Motor neuron (in vitro differentiated cells): ENCODE data around the gene INPP5A. TPM values are rescaled to one million over a fixed set of nuclear protein-coding genes. Genes with fewer than 3 reads are reported as not detected.
"Not testable (repeated sequence)": the region's sequence is repeated elsewhere in the genome, so short reads cannot be mapped to it uniquely, and the experiment has no call there.

Experiments
- ATAC-seq, 8 experiments: fragments of 200-7000 bp; cut with Tn5 transposase; replicated peaks in 6 of 8; 2 replicates each; pipeline ENCODE4 v1.8.0; 2021; ENCODE audit warnings: mild to moderate bottlenecking in 8 of 8, moderate library complexity in 8 of 8
- H3K27ac ChIP-seq, 2 donors: fragments of 250-450 bp; sonication (Bioruptor Pico); 2 replicates each; pipeline ENCODE4 v1.9.0; 2021; ENCODE audit warnings: antibody characterized with exemption in 2 of 2, mild to moderate bottlenecking in 2 of 2, moderate library complexity in 1 of 2
- H3K4me1 ChIP-seq, 2 donors: fragments of 250-450 bp; sonication (Bioruptor Pico); replicated peaks in 1 of 2; 2 replicates each; pipeline ENCODE4 v1.6.1; 2021; ENCODE audit warnings: antibody characterized with exemption in 2 of 2, mild to moderate bottlenecking in 2 of 2, moderate library complexity in 1 of 2
- H3K4me3 ChIP-seq, 5 donors: fragments of 250-450 bp; sonication (Bioruptor Pico); 2 replicates each; pipeline ENCODE4 v1.9.0; 2021; ENCODE audit warnings: antibody characterized with exemption in 5 of 5, mild to moderate bottlenecking in 5 of 5, moderate library complexity in 4 of 5
- WGBS, 10 experiments: fragments of 450-650 bp; shearing (Covaris generic); methylation state at CpG; one replicate each; pipeline ENCODE4 v1.0.0; 2022; 5-methylcytosine and 5-hydroxymethylcytosine counted together
- in situ Hi-C, 9 experiments: fragments of 400-800 bp; cut with MboI; loops; one replicate each; pipeline ENCODE4 v1.15.0; 2021; ENCODE audit warnings: low sequenced_read_pairs in 9 of 9, low pct_unique_long_range_greater_than_20kb in 2 of 9; ENCODE audit not compliant: unreplicated experiment in 9 of 9
- total RNA-seq, 8 experiments: library from RNA; unstranded; fragments of 300-600 nt; gene quantifications; 2 replicates each; pipeline versions ENCODE4 v1.2.3 to v1.2.4, GENCODE V29; 2022

INPP5A gene
- total RNA-seq, 8 experiments from 2014 or later, result 13.2 to 45.0 (median 17.9) TPM

DNA sequence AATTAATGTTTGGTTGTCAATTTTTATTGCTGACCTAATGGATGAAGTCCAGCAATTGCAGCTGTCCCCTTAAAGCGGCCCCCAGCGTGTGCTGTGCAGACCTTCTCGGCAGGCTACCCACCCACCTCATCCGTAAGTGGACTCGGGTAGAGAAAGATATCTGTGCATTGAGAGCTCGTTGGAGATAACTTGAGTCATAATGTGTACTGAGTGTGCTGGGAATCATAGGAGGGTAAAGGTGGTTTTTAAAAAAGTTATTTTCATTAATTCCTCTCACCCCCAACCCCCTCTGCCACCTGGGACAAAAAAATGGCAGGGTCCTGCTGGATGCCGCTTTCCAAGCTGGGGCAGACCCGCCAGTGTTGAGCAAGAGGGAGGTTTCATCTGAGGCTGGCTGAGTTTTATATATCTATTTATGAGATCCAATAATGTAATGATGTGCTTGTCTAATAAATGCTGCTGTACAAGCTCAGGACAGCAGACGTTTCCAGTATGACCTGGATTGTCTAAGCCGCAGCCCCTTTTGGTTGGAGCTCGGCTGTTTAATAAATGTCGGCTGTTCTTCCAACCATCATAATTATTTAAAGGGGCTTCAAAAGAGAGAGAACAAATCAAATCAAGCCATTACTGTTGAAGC lies 129.2 kb downstream of the INPP5A start:
- in situ Hi-C loops, result loop anchor here in 2 of 9 experiments (25.0 kb wide), 2 partner anchors 95 to 120 kb away; partner anchors contain the start of gene NKX6-2 (in 1 of the 2)
- ATAC-seq, result peak in 5 of 8 experiments; percentile 52 to 70 (median 66)
- H3K4me3 ChIP-seq, result no peak overlapping the region
- peak overlapping the region in 1 of 2 donors; percentile 11 for H3K27ac ChIP-seq
- H3K4me1 ChIP-seq, result peaks cover 39 to 41% of the 10 kb centered on the region in 2 donors
- WGBS, 10 experiments, result 56 to 93% (median 72%) methylated on average over 3 to 12 of the region's 12 CpGs; no CpG with 5 or more reads in 2 of the 10 experiments

DNA sequence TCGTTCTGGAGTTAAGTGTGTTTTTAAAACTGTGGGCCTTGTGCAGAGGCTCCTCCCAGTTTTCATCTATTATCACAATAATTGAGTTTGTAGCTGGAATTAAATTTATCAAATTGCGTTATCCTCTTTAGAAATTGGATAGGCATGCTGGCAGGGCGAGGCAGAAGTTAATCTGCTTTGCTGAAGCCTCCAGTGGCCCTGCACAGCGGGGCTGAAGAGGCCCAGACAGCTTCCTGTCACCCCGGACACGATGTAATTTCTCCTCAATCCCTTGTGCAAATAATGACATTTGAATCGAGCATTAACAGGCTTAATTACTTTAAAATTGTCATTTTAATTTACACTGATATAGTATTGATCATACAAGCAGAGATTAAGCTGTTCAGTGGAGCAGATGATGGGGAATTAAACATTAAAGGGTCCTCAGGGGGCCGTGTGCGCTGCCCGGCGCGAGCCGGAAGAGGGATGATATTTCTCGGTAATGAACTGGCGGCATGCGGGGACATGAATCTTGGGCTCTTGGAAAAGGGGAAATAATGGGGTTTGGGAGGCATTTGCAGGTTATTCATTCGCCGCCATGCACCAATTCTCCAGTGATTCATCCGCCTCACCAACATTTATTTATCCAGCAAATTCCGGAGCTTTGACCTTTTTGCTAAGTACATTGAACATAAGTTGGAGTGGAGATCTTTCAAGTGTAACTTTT lies 129.9 kb downstream of the INPP5A start:
- Histone ChIP-seq H3K4me3 (no peak overlapping the region), H3K4me1 (peaks cover 39 to 41% of the 10 kb centered on the region in 2 donors), H3K27ac (peak overlapping the region in 1 of 2 donors; percentile 11)
- peak in 5 of 8 experiments; percentile 57 to 75 (median 63) for ATAC-seq
- in situ Hi-C loops, result loop anchor here in 2 of 9 experiments (25.0 kb wide), 2 partner anchors 95 to 120 kb away; partner anchors contain the start of gene NKX6-2 (in 1 of the 2)
- WGBS, 10 experiments, result 44 to 96% (median 78%) methylated on average over 2 to 12 of the region's 20 CpGs; no CpG with 5 or more reads in 2 of the 10 experiments

DNA sequence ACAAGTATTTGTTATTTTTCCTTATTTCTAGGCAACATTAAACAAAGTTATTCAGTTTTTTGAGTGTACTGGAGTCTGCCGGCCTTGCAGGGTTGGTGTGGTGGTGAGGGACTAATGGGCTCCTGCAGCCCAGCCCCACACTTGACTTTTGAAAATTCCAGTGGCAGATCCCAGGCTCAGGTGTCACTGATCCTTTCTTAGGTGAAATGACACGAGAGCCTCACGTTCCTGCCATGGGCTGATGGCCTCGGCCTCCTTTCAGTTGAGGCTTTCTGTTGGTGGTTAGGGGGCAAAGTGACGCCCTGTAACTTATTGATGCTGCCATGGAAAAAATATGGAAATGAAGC lies 130.4 kb downstream of the INPP5A start:
- peak in 1 of 8 experiments; percentile 10 for ATAC-seq
- H3K4me3 ChIP-seq, result no peak overlapping the region
- 79 to 100% (median 93%) methylated on average over 1 to 5 of the region's 5 CpGs; no CpG with 5 or more reads in 4 of the 10 experiments for WGBS, 10 experiments
- no peak overlapping the region for H3K27ac ChIP-seq
- H3K4me1 ChIP-seq, result peaks cover 39 to 41% of the 10 kb centered on the region in 2 donors
- in situ Hi-C loops, result loop anchor here in 2 of 9 experiments (25.0 kb wide), 2 partner anchors 94 to 119 kb away; partner anchors contain the start of gene NKX6-2 (in 1 of the 2)

DNA sequence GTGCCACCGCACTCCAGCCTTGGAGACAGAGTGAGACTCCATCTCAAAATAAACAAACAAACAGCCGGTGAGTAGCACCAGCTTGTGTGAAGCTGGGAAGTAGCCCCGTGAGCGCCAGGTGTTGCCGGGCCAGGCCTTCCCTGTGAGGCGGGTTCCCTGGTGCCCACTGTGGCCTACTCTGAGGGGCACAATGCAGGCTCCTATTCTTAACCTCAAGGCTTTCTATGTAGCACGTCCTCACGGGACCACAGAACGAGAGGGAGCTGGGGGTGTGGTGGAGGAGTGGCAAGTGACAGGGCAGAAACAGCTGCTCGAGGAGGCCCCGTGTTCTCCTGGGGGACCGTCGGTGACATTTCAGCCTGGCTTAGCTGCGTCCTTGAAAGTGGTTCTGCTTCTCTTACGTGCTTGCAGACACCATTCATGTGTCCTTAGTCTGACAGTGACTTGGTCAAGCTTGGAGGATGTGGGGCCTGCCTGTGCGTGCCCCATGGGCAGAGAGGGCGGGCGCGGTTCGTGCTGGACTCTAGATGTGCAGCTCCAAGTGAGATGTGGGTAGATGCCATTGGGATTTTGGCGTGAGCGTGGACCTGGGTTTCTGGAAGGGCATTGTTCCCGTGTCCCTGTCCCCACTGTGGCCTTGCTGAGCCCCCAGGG lies 131.7 kb downstream of the INPP5A start:
- H3K4me1 ChIP-seq, result peaks cover 34 to 35% of the 10 kb centered on the region in 2 donors
- no peak overlapping the region for H3K27ac ChIP-seq
- ATAC-seq, result no peak
- in situ Hi-C loops, result loop anchor here in 2 of 9 experiments (25.0 kb wide), 2 partner anchors 93 to 118 kb away; partner anchors contain the start of gene NKX6-2 (in 1 of the 2)
- WGBS, 10 experiments, result 53 to 100% (median 86%) methylated on average over 2 to 7 of the region's 23 CpGs; no CpG with 5 or more reads in 5 of the 10 experiments
- H3K4me3 ChIP-seq, result no peak overlapping the region

DNA sequence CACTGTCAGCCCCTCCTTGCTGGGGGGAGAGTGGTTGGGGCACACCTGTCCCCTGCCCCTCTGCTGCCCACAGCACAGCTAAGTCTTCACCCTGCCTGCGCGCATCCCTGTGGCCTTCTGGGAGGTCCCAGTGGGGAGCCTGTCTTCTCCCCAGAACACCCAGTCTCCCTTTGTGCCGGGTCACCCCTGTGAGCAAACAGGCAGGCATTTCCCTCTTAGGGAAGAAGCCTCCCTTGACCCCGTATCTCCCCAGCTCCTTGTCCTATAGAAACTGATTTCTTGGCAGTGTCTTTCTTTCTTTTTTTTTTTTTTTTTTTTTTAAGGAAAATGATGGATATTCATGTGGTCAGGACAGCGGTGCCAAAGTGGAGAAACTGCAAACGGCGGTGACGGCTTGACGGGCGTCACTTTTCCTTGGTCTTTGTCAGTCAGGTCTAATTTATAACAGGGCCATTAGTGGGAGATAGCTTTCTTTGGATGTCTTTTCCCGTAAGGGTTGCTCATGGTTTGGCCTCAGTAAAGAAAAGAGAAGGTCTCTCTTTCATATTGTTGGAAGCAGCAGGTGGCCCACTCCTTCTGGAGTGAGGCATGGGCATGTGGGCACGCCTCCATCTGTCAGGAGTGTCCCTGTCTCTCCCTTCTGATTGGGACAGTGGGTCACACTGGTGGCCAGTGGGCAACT lies 133.1 kb downstream of the INPP5A start:
- H3K4me1 ChIP-seq, result peaks cover 33 to 38% of the 10 kb centered on the region in 2 donors
- in situ Hi-C loops, result loop anchor here in 2 of 9 experiments (25.0 kb wide), 2 partner anchors 92 to 117 kb away; partner anchors contain the start of gene NKX6-2 (in 1 of the 2)

DNA sequence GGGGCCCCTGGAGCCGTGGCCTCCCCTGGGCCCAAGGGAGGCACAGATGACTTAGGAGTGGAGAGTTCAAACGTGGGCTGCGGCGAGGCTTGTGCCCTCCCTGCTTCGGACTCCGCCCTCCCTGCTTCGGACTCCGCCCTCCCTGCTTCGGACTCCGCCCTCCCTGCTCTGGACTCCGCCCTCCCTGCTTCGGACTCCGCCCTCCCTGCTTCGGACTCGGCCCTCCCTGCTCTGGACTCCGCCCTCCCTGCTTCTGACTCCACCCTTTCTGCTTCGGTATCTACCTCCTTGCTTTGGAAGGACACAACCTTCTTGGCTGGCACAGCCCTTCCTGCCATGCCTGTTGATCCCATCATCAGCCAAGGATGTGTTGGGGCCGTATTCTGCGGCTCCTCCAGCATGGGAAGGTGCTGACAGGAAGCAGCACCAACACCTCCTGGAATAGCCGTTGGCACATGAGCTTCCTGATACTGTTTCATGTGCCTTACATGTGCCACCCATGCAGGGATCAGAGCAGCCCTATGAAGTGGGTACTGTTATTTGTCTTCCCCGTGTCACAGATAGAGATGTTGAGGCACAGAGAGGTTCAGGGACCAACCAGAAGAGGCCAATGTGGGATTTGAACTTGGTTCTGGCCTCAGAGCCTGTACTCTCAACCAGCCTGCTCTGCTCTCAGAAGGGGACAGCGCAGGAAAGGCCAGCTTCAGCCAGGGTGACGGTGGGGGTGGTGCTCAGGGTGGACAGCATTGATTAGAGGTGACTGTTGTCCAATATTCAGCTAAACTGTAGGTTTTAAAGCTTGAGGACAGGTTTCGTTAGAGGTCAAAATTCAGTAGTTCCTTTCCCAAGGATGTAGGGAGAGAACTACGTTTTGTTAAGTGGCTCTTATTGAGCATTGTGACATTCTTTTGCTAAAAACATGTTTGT lies 133.9 kb downstream of the INPP5A start:
- WGBS, 10 experiments, result 79 to 100% (median 92%) methylated on average over 2 to 7 of the region's 25 CpGs; no CpG with 5 or more reads in 2 of the 10 experiments
- in situ Hi-C loops, result loop anchor here in 2 of 9 experiments (25.0 kb wide), 2 partner anchors 91 to 116 kb away; partner anchors contain the start of gene NKX6-2 (in 1 of the 2)
- peak in 1 of 8 experiments; percentile 26 for ATAC-seq
- peaks cover 32 to 36% of the 10 kb centered on the region in 2 donors for H3K4me1 ChIP-seq
- H3K4me3 ChIP-seq, result no peak overlapping the region
- H3K27ac ChIP-seq, result no peak overlapping the region

More for the DNA sequence above, 133.1 kb downstream of the INPP5A start:
- Histone ChIP-seq H3K27ac (no peak overlapping the region), H3K4me3 (no peak overlapping the region)
- 14 to 93% (median 61%) methylated on average over 1 to 10 of the region's 12 CpGs; no CpG with 5 or more reads in 1 of the 10 experiments for WGBS, 10 experiments
- peak in 1 of 8 experiments; percentile 3 for ATAC-seq

DNA sequence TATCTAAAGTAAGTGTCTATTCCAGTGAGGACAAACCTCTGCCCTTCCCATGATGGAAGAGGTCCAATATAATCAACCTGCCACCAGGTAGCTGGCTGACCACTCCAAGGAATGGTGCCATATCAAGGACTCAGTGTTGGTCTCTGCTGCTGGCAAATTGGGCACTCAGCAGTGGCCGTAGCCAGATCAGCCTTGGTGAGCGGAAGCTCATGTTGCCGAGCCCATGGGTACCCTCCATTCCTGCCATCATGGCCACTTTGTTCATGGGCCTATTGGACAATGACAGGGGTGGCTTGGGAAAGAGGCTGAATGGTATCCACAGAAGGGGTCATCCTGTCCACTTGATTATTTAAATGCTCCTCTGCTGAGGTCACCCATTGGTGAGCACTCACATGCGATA lies 136.2 kb downstream of the INPP5A start:
- WGBS, 10 experiments, result 90 to 100% (median 100%) methylated on average over 1 to 3 of the region's 4 CpGs; no CpG with 5 or more reads in 6 of the 10 experiments
- in situ Hi-C loops, result loop anchor here in 2 of 9 experiments (25.0 kb wide), 2 partner anchors 89 to 114 kb away; partner anchors contain the start of gene NKX6-2 (in 1 of the 2)

DNA sequence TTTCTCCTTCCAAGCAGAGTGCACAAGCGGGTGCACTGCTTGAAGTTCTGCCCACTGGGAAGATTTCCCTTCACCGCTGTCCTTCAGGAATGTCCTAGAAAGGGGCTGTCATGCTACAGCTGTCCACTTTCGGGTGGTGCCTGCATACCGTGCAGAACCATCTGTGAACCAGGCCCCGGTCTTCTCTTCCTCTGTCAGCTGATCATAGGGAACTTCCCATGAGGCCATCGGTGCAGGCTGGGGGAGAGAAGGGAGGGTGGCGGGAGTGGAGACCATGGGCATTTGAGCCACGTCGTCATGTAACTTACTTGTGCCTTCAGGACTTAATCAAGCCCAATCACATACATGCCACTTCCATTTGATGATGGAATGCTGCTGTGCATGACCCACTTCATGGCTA lies 136.7 kb downstream of the INPP5A start:
- no peak overlapping the region for H3K27ac ChIP-seq
- no peak for ATAC-seq
- peaks cover 27 to 29% of the 10 kb centered on the region in 2 donors for H3K4me1 ChIP-seq
- WGBS, 10 experiments, result 40 to 100% (median 100%) methylated on average over 2 to 4 of the region's 9 CpGs; no CpG with 5 or more reads in 7 of the 10 experiments
- H3K4me3 ChIP-seq, result no peak overlapping the region
- in situ Hi-C loops, result loop anchor here in 2 of 9 experiments (25.0 kb wide), 2 partner anchors 88 to 113 kb away; partner anchors contain the start of gene NKX6-2 (in 1 of the 2)

More for the DNA sequence above, 136.2 kb downstream of the INPP5A start:
- H3K27ac ChIP-seq, H3K4me3 ChIP-seq, ATAC-seq: not testable (repeated sequence)
- peaks cover 27 to 29% of the 10 kb centered on the region in 2 donors for H3K4me1 ChIP-seq

DNA sequence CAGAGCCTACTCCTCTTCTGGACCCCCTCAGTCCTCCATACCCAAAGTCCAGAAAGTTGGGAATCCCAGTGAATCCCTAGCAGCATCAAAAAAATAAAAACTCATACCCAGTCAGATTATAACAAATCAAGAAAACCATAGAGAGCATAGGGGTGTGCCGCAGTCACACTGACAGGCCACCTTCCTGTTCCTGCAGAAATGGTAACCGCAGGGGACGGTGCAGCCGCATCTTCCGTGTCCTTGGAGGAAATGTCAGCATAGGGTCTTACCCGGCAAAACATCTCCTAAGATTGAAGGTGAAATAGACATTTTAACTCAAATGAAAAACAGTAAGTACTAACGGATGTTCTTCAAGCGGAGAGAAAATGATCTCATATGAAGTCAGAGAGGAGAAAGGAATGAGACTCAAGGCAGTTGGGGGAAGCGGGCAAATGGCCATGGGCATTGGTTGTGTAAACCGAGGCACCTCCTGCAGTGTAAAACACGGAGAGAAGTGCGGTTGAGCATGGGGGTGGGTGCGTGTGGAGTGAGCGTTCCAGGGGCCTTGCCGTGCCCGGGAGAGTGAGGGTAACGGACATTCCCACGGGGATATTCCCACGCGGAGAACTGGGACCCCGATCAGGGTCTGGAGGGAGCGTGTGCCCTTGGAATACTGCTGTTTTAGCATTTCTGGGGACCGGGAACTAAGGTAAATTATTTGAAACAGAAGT lies 137.6 kb downstream of the INPP5A start:
- no peak overlapping the region for H3K27ac ChIP-seq
- no peak overlapping the region for H3K4me3 ChIP-seq
- WGBS, 10 experiments, result 79 to 100% (median 93%) methylated on average over 2 to 19 of the region's 23 CpGs
- peaks cover 25 to 27% of the 10 kb centered on the region in 2 donors for H3K4me1 ChIP-seq
- no peak for ATAC-seq
- in situ Hi-C loops, result no loop called here

DNA sequence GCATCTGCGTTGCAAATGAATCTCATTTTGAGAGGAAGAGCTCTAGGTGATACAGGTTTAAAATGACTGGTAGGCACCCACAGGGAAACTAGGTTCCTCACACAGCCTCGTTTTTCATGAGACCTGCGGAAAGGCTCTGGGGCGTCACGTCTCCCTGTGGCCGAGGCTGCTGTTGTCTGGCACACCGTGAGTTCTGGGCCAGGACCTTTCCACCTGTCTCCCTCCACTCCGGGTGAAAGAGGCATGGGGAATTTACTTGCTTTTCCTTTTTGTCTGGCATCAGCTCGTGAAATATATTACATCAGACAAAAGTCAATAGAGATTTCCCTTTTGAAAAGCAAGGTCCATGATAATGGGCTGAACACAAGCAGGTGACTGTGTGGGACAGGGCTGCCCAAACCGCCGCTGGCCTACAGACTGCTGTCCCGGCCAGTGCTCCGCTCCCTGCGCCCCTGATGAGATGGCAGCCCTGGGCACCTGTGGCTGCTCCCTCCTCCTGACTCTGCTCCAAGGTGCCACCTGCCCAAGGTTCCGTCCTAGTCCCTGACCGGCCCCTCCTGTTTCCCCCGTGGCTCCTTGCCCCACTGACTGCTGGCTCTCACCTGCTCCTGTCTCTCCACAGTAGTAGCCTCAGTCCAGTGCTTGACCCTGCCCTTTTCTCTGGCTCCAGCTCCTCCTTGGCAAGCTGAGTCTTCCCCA lies 138.8 kb downstream of the INPP5A start:
- no peak overlapping the region for H3K4me3 ChIP-seq
- peak in 2 of 8 experiments; percentile 4 to 20 for ATAC-seq
- 33 to 100% (median 82%) methylated on average over 1 to 11 of the region's 17 CpGs; no CpG with 5 or more reads in 1 of the 10 experiments for WGBS, 10 experiments
- peaks cover 18 to 22% of the 10 kb centered on the region in 2 donors for H3K4me1 ChIP-seq
- no peak overlapping the region for H3K27ac ChIP-seq
- in situ Hi-C loops, result no loop called here
